GM23248 (cell line): ENCODE results near the gene FNTB.

Experiments used
- EZH2 ChIP-seq: fragments of 200-600 bp; sonication (generic); IDR thresholded peaks from 2 replicates; pipeline ENCODE4 v1.6.1; 2018; ENCODE audit warnings: antibody characterized with exemption, mild to moderate bottlenecking; ENCODE audit not compliant: insufficient read depth, poor library complexity, severe bottlenecking
- EZH2phosphoT487 ChIP-seq: fragments of 200-600 bp; sonication (generic); IDR thresholded peaks from 2 replicates; pipeline ENCODE4 v1.6.1; 2018; ENCODE audit warnings: antibody characterized with exemption, moderate library complexity, mild to moderate bottlenecking, low read depth; ENCODE audit not compliant: insufficient read depth

GRCh38 chr14:64950889-64951288, 35.8 kb upstream of the FNTB start:
- TF ChIP-seq EZH2 = no peak
- TF ChIP-seq EZH2phosphoT487 = no peak
